CD4-positive, alpha-beta T cell treated with Interleukin-15 for 1 hour (primary cell): ENCODE data around the gene TPST2.
A peak's percentile ranks its signal among the peaks of the same experiment; 100 is the strongest.
"Not testable (repeated sequence)": the region's sequence is repeated elsewhere in the genome, so short reads cannot be mapped to it uniquely, and the experiment has no call there.

ENCODE experiments used
- DNase-seq: peaks from one replicate; pipeline ENCODE4 v3.0.0-alpha.2; 2020

The TPST2 gene

GRCh38 chr22:26553056-26553752 is 36.7 kb downstream of the TPST2 start:
- DNase-seq = no peak

DNA sequence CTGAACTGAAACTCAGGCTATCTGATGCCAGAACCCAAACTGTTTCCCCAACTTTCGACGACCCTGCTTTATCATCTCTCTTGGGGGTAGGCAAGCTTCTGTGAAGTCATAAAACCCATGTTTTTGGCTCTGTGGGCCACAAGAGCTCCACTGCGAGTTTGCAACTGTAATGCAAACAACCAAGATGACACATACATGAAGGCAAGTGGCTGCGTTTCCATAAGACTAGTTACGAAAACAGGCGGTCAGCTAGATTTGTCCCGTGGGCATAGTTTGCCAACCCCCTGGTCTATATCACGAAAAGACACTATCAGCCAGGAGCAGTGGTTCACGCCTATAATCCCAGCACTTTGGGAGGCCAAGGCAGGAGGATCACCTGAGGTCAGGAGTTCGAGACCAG is 37.5 kb downstream of the TPST2 start:
- no peak for DNase-seq

DNA sequence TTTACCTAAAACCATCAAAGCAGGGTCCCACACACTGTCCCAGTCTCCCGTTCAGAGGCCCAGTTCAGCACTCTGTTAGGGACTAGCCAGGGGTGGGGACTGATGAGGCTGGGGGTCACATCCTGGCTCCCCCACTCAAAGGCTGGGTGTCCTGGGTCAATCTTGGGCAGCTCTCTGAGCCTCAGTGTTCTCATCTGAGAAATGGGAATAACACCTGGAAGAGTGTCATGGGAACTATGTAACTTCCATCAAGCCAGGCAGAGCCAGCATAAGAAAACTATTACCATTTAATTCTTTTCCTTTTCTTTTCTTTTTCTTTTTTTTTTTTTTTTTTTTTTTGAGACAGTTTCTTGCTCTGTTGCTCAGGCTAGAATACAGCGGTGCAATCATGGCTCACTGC is 38.4 kb downstream of the TPST2 start:
- no peak for DNase-seq

DNA sequence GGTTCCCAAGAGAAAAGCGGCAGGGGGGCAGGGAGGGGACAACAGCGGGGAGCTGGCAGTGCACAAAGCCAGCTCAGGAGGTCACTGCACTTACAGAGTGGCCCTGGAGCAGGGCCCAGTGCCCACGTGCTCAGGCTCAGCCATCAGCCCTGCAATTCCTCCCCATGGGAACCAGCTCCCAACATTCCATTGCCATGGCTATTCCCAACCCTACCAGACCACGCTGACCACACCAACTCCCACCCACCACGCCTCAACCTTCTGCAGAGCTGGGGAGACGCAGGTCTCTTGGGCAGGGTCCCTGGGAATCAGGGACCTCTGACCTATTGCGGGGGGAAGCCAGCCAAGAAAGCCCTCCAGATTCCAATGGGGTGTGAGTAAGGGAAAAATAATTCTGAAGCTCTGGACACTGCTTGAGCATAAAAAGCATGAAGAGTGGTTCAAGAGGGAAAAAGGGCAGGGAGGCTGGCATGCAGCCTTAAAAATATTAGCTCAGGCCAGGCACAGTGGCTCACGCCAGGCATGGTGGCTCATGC is 39.4 kb downstream of the TPST2 start:
- no peak for DNase-seq

DNA sequence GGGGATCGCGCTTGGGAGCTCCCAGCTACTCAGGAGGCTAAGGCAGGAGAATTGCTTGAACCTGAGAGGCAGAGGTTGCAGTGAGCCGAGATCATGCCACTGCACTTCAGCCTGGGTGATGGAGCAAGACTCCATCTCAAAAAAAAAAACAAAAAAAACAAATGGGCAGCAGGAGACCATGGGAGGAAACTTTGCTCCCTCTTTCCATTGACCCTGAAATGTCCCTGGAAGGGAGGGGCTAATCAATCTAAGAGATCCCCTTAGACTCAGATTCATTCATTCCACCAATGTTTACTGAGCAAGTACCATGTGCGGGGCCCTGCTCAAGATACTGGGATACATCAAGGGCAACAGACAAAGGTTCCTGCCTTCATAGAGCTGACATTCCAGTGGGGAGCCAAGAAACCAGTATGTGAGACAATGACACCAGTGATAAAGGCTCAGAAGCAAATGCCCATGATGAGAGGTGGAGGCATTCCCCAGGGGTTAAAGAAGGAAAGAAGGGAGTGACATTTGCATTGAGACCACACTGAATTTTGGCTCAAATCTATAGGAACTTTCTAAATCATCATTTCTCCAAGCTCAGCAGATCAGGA is 39.9 kb downstream of the TPST2 start:
- DNase-seq = no peak

DNA sequence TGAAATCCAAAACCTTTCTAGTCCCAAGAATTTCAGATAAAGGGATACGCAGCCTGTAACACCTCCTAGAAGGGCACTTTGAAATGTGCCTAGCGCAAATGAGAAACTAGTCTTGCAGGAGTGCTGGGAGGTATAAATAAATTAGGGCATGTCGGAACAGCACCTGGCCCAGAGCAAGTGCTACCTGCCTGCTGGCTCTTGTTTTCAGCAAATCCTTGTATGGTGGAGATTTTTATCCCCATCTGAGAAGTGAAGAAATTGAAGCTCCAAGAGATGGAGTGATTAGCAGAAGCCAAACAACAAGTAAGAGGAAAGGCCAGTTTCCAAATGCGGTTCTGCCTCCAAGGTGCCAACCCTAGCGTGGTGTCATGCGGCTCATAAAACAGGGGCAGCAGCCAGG is 40.9 kb downstream of the TPST2 start:
- DNase-seq = no peak

DNA sequence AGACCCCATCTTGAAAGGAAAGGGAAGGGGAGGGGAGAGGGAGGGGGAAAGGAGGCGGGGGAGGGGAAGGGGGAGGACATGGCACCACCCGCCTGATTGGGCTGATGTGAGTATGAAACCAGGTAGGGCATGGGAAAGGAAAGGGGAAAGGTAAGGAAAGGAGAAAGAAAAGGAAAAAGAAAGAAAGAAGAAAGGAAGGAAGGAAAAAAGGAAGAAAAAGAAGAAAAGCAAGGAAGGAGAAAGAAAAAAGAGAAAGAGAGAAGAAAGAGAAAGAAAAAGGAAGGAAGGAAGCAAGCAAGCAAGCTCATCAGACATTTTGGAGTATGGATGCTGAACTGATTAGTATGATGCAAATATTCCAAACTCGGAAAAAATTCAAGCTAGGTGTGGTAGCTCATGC is 41.6 kb downstream of the TPST2 start:
- DNase-seq = no peak

DNA sequence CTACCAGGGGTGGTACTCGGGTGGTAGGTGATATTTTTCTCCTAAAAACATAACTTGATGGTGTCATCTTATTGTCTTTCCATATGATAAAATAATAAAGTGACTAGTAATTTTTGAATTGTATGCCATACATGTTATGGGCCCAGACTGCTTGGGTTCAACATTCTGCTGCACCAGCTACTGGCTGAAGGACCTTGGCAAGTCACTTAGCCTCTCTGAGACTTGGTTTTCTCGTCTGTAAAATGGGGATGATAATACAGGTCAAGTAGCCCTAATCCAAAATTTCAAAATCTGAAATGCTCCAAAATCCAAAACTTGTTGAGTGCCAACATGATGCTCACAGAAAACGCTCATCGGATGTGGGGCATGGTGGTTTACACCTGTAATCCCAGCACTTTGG is 42.1 kb downstream of the TPST2 start:
- no peak for DNase-seq

DNA sequence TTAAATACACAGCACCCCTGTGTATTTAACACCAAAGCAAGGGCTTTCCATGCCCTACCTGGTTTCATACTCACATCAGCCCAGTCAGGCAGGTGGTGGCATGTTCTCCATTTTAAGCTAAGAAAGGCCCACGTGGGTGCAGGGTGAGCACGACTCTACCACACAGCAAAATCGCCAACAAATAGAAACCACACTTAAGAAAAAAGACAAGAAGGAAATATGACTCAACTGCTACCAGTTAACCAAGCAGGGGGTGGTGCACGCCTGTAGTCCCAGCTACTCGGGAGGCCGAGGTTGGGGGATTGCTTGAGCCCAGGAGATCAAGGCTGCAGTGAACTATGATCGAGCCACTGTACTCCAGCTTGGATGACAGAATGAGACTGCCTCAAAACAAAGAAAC is 42.5 kb downstream of the TPST2 start:
- DNase-seq = no peak

GRCh38 chr22:26546282-26546681 is 43.6 kb downstream of the TPST2 start:
- DNase-seq = no peak

DNA sequence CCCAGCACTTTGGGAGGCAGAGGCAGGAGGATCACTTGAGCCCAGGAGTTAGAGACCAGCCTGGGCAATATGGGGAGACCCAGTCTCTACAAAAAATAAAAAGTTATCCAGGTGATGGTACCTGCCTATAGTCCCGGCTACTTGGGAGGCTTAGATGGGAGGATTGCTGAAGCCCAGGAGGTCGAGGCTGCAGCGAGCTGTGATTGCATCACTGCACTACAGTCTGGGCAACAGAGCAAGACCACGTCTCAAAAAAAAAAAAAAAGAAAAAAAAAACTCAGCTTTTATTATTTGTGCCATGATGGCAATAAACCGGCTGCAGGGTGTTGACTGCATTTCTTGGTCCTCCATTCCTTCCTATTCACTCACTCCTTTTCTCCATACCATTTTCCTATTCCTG is 44.1 kb downstream of the TPST2 start:
- DNase-seq = no peak

- no peak for DNase-seq
These were observed 44.5 kb downstream of the TPST2 start for GRCh38 chr22:26545385-26545784.

DNA sequence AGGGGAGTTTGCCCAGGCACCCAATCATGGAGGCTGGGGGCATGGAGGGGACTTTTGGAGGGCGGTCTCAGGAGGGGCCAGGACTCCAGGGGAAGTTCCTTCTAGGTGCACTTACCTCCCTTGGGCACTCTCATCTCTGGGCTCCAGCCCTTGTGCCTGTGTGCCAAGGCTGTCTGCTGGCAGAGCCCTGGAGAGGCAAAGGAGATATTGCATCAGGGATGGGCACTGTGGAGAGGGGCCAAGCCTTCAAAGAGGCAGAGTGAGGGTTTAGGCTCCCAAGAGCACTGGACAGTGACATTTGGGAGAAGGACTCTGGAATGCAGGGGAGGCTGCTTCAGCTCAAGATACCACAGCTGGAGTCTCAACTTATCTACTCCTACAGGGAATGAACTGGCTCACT is 45.4 kb downstream of the TPST2 start:
- no peak for DNase-seq

GRCh38 chr22:26542831-26543230 is 47.1 kb downstream of the TPST2 start:
- DNase-seq = peak; percentile 29

- no peak for DNase-seq
These were observed 48.6 kb downstream of the TPST2 start for GRCh38 chr22:26541167-26541819.

GRCh38 chr22:26540119-26540518 is 49.8 kb downstream of the TPST2 start:
- no peak for DNase-seq

- DNase-seq = no peak
These were observed 53.2 kb downstream of the TPST2 start for GRCh38 chr22:26536762-26537134.

- no peak for DNase-seq
These were observed 53.7 kb downstream of the TPST2 start for GRCh38 chr22:26536056-26536761.

DNA sequence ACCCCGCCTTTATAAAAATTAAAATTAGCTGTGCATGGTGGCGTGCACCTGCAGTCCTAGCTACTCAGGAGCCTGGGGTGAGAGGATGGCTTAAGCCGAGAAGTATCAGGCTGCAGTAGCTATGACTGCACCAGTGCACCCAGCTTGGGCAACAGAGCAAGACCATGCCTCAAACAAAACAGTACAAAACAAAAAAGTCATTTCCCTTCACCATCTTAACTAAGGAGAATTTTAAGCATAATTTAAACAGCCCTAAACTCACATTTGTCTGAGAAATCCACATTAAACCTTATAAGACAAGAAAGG is 54.4 kb downstream of the TPST2 start:
- peak; percentile 29 for DNase-seq

- DNase-seq = no peak
These were observed 54.9 kb downstream of the TPST2 start for GRCh38 chr22:26534874-26535602.

DNA sequence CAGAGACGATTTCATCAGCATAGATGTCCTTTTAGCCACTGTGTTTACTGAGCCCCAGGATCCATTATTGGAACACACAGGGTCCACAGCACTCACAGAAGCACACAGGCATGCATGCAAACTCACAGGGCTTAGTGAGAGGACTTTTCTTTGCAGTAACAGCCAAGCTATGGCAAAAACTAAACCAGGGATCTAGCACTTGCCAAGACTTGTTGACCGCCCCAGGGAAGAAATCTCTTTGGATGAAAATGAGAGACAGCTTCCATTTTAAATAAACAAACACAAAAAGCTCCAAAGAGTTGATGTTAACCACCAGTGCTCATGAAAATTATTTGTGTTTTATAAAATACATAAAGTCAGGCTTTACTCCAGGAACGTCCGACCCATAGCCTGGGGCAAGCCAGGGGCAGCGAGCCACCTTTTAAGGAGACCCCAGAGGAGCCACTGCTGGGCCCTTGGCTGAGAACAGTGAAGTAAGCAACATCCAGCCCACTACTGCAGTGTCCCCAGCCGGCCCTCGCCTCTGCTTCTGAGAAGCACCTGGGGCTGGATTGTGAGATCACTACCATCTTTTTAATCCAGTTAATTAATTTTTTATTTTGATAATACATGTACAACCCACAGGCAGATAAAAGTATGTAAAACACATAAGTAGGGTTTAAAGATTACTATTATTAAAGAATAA is 55.6 kb downstream of the TPST2 start:
- DNase-seq = no peak

DNA sequence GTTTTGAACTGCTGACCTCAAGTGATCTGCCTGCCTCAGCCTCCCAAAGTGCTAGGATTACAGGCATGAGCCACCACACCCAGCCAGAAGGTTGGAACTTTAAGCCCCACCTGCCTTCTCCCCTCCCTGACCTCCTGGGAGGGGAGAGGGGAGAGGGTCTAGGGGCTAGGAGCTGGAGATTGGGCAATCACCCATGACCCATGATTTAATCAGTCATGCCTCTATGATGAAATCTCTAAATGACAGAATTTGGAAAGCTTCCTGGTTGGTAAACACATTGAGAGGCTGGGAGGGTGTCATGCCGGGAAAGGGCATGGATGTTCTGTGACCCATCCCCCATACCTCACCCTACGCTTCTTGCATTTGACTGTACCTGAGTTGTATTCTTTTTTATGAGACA is 60.6 kb downstream of the TPST2 start:
- no peak for DNase-seq

DNA sequence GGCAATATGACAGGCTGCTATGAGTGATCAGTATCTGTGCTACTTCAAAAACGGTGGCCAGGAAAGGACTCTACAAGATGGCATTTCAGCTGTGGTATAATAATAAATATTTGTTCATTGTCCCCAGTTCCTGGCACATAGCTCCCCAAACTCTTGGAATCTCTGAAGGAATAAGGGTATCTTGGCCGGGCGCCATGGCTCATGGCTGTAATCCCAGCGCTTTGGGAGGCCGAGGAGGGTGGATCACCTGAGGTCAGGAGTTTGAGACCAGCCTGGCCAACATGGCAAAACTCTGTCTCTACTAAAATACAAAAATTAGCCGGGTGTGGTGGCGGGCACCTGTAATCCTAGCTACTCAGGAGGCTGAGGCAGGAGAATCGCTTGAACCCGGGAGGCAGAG is 61.4 kb downstream of the TPST2 start:
- not testable (repeated sequence) for DNase-seq
